Measurements from ENCODE around the gene METAP2.
"Not testable (repeated sequence)": the region's sequence is repeated elsewhere in the genome, so short reads cannot be mapped to it uniquely, and the experiment has no call there.

DNA sequence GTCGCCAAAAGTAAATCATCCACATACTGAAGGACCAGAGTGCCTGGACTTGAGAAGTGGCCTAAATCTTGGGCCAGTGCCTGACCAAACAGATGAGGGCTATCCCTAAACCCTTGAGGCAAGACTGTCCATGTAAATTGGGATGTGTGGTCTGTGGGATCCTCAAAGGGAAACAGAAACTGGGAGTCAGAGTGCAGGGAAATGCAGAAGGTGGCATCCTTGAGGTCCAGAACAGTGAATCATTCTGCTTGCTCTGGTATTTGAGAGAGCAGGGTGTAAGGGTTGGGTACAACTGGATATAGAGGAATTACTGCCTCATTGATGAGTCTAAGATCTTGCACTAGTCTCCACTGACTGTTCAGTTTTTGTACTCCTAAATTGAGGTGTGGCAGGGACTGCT lies 20.1 kb upstream of the METAP2 start:
- TF ChIP-seq, protein P1, sequence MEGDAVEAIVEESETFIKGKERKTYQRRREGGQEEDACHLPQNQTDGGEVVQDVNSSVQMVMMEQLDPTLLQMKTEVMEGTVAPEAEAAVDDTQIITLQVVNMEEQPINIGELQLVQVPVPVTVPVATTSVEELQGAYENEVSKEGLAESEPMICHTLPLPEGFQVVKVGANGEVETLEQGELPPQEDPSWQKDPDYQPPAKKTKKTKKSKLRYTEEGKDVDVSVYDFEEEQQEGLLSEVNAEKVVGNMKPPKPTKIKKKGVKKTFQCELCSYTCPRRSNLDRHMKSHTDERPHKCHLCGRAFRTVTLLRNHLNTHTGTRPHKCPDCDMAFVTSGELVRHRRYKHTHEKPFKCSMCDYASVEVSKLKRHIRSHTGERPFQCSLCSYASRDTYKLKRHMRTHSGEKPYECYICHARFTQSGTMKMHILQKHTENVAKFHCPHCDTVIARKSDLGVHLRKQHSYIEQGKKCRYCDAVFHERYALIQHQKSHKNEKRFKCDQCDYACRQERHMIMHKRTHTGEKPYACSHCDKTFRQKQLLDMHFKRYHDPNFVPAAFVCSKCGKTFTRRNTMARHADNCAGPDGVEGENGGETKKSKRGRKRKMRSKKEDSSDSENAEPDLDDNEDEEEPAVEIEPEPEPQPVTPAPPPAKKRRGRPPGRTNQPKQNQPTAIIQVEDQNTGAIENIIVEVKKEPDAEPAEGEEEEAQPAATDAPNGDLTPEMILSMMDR (IDR thresholded peaks at IDR 0.05) = not testable (repeated sequence)
- not testable (repeated sequence) for TF ChIP-seq POLR2A (IDR thresholded peaks at IDR 0.05)

Measured in Peyer's patch (tissue), 4 donors.